ENCODE results near the gene STARD7.
"Not testable (repeated sequence)": the region's sequence is repeated elsewhere in the genome, so short reads cannot be mapped to it uniquely, and the experiment has no call there.

DNA sequence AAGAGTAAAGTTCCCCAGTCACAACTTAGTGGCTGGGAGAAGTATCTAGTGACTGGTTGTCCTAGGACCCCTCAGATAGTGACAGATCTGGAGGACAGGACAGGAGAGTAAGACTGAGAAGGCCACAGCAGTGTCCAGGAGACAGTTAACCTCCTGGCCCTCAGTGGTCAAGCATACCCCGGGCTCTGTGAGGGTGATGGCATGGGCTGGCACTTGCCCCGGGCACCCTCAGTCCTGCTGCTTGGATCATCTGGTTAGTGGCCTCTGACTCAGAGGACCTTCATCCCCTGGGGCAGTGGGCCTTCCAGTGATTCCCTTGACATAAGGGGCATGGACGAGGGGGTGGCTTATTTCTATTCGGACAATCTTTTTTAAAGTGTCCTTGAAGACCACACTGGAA is 11.3 kb upstream of the STARD7 start:
- TF ChIP-seq POLR2A (IDR thresholded peaks at IDR 0.05; ENCODE audit: low read depth, low read length); POLR2AphosphoS5 (IDR thresholded peaks at IDR 0.05; ENCODE audit: low read depth, low read length); TAF1 (IDR thresholded peaks at IDR 0.05; ENCODE audit: low read depth, low read length); SPI1 (IDR thresholded peaks at IDR 0.05; ENCODE audit: low read depth, low read length); PAX5 (IDR thresholded peaks at IDR 0.05; ENCODE audit: insufficient read depth, low read length, severe bottlenecking); POU2F2 (IDR thresholded peaks at IDR 0.05; ENCODE audit: low read depth, low read length): not testable (repeated sequence)

Measured in GM12891 (cell line).